ENCODE results near the gene CTNND1. TPM values are rescaled to one million over a fixed set of nuclear protein-coding genes. Genes with fewer than 3 reads are reported as not detected.

Gene CTNND1
- total and polyA plus RNA-seq, 9 donors: 40.3 to 153 (median 119) TPM

GRCh38 chr11:57787920-57788702, 26.5 kb downstream of the CTNND1 start:
- H3K27ac ChIP-seq: no peak overlapping the region
- H3K4me3 ChIP-seq: no peak overlapping the region
- peaks cover 7% of the 10 kb centered on the region for H3K4me1 ChIP-seq (ENCODE audit: insufficient read depth)
- no peak for DNase-seq
- H3K27me3 ChIP-seq: no peaks in the 10 kb centered on the region
- 73 to 81% (median 80%) methylated on average over 6 of the region's 6 CpGs for WGBS, 3 donors
- H3K36me3 ChIP-seq: no peaks in the 10 kb centered on the region
- TF ChIP-seq EP300 (IDR thresholded peaks at IDR 0.05) (no peak), CTCF (IDR thresholded peaks at IDR 0.05) (no peak), POLR2A (IDR thresholded peaks at IDR 0.05) (no peak)
- no peaks in the 10 kb centered on the region for H3K9me3 ChIP-seq
- intact Hi-C loops (cut with DNase I): no loop called here

- no peak for DNase-seq
- no peaks in the 10 kb centered on the region for H3K9me3 ChIP-seq
- no peaks in the 10 kb centered on the region for H3K27me3 ChIP-seq
- peaks cover 7% of the 10 kb centered on the region for H3K4me1 ChIP-seq (ENCODE audit: insufficient read depth)
- H3K4me3 ChIP-seq: no peak overlapping the region
- H3K27ac ChIP-seq: no peak overlapping the region
- no peaks in the 10 kb centered on the region for H3K36me3 ChIP-seq
- TF ChIP-seq CTCF (IDR thresholded peaks at IDR 0.05) (no peak), EP300 (IDR thresholded peaks at IDR 0.05) (no peak), POLR2A (IDR thresholded peaks at IDR 0.05) (no peak)
- intact Hi-C loops (cut with DNase I): no loop called here
These were observed 27.1 kb downstream of the CTNND1 start for GRCh38 chr11:57788703-57789088.

GRCh38 chr11:57791321-57792059, 29.9 kb downstream of the CTNND1 start:
- WGBS, 3 donors: 87 to 89% (median 88%) methylated on average over 22 of the region's 22 CpGs
- TF ChIP-seq POLR2A (IDR thresholded peaks at IDR 0.05): no peak
- no peak for TF ChIP-seq EP300 (IDR thresholded peaks at IDR 0.05)
- no peak for TF ChIP-seq CTCF (IDR thresholded peaks at IDR 0.05)
- Histone ChIP-seq H3K36me3 (no peaks in the 10 kb centered on the region), H3K4me3 (no peak overlapping the region), H3K9me3 (no peaks in the 10 kb centered on the region), H3K27ac (no peak overlapping the region), H3K27me3 (no peaks in the 10 kb centered on the region), H3K4me1 (ENCODE audit: insufficient read depth) (peaks cover 7% of the 10 kb centered on the region)
- intact Hi-C loops (cut with DNase I): loop anchor here in 1 of 4 donors (10.0 kb wide), 1 partner anchor 47 kb away; the partner anchor contains the start of gene SELENOH
- DNase-seq: no peak

- H3K27ac ChIP-seq: no peak overlapping the region
- intact Hi-C loops (cut with DNase I): loop anchor here in 1 of 4 donors (10.0 kb wide), 1 partner anchor 47 kb away; the partner anchor contains the start of gene SELENOH
These were observed 30.5 kb downstream of the CTNND1 start for GRCh38 chr11:57792060-57792541.

More at GRCh38 chr11:57792060-57792541, 30.5 kb downstream of the CTNND1 start:
- Histone ChIP-seq H3K4me3 (no peak overlapping the region), H3K27me3 (no peaks in the 10 kb centered on the region), H3K9me3 (no peaks in the 10 kb centered on the region), H3K4me1 (ENCODE audit: insufficient read depth) (peaks cover 5% of the 10 kb centered on the region), H3K36me3 (no peaks in the 10 kb centered on the region)
- DNase-seq: no peak
- TF ChIP-seq POLR2A (IDR thresholded peaks at IDR 0.05) (no peak), CTCF (IDR thresholded peaks at IDR 0.05) (no peak), EP300 (IDR thresholded peaks at IDR 0.05) (no peak)
- WGBS, 3 donors: 91 to 99% (median 92%) methylated on average over 7 of the region's 7 CpGs

Measured in ovary (tissue), 9 donors.